Glutamatergic neuron (in vitro differentiated cells): Measurements from ENCODE around the gene PDK2. TPM values are rescaled to one million over a fixed set of nuclear protein-coding genes. Genes with fewer than 3 reads are reported as not detected.

ENCODE experiments used
- DNase-seq: peaks from one replicate; pipeline ENCODE4 v3.0.0; 2022
- H3K27ac Mint-ChIP-seq: one replicate; pipeline ENCODE4 v1.8.0; 2020; ENCODE audit warnings: mild to moderate bottlenecking, mixed read lengths, inconsistent platforms; ENCODE audit not compliant: unreplicated experiment
- H3K27me3 Mint-ChIP-seq: one replicate; pipeline ENCODE4 v1.8.0; 2020; ENCODE audit warnings: mild to moderate bottlenecking, moderate library complexity, mixed read lengths, inconsistent platforms; ENCODE audit not compliant: unreplicated experiment
- H3K36me3 Mint-ChIP-seq: one replicate; pipeline ENCODE4 v1.8.0; 2020; ENCODE audit warnings: mild to moderate bottlenecking, mixed read lengths, inconsistent platforms; ENCODE audit not compliant: unreplicated experiment
- H3K4me1 Mint-ChIP-seq: one replicate; pipeline ENCODE4 v1.8.0; 2020; ENCODE audit warnings: mild to moderate bottlenecking, low read depth, mixed read lengths, inconsistent platforms; ENCODE audit not compliant: unreplicated experiment
- H3K4me3 Mint-ChIP-seq: one replicate; pipeline ENCODE4 v1.8.0; 2020; ENCODE audit warnings: mild to moderate bottlenecking, mixed read lengths, inconsistent platforms; ENCODE audit not compliant: unreplicated experiment
- H3K9me3 Mint-ChIP-seq: one replicate; pipeline ENCODE4 v1.8.0; 2020; ENCODE audit warnings: mild to moderate bottlenecking, moderate library complexity, mixed read lengths, inconsistent platforms; ENCODE audit not compliant: unreplicated experiment
- total RNA-seq: library from RNA; stranded (reverse); fragmentation: NEBNext Ultra II Directional; extraction: Animal tissue kit (Norgen Biotek cat#: 25700); gene quantifications from one replicate; pipeline ENCODE4 v1.2.1, GENCODE V29; 2021; ENCODE audit not compliant: unreplicated experiment
- TF ChIP-seq, protein P1 (sequence below): fragments of 200-600 bp; sonication (generic); IDR thresholded peaks from one replicate; pipeline ENCODE4 v1.5.0; 2021; ENCODE audit not compliant: partially characterized antibody, unreplicated experiment

The PDK2 gene
- total RNA-seq, 1 donor from 2014 or later, result 36.9 TPM

DNA sequence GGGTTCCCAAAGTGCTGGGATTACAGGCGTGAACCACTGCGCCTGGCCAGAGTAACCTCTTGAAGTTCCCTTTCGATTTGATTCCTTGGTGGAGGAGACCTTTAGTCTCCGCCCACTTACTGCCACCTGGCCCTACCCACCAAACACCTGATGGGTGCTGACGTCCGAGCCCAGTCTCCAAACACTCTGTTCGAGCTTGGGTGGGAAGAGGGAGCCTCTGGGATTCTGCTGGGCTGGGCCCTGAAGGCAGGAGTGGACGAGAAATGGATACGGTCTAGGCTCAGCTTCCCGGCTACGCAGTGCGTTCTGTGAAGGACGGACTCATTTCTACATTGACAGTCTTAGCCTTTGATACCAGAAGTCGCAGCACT lies 40.1 kb upstream of the PDK2 start:
- Mint-ChIP-seq H3K27ac (peak overlapping the region; percentile 78), H3K4me3 (peak overlapping the region; percentile 88), H3K9me3 (peaks cover 5% of the 10 kb centered on the region), H3K4me1 (peaks cover 33% of the 10 kb centered on the region), H3K36me3 (no peaks in the 10 kb centered on the region), H3K27me3 (peaks cover 18% of the 10 kb centered on the region)
- TF ChIP-seq, protein P1, sequence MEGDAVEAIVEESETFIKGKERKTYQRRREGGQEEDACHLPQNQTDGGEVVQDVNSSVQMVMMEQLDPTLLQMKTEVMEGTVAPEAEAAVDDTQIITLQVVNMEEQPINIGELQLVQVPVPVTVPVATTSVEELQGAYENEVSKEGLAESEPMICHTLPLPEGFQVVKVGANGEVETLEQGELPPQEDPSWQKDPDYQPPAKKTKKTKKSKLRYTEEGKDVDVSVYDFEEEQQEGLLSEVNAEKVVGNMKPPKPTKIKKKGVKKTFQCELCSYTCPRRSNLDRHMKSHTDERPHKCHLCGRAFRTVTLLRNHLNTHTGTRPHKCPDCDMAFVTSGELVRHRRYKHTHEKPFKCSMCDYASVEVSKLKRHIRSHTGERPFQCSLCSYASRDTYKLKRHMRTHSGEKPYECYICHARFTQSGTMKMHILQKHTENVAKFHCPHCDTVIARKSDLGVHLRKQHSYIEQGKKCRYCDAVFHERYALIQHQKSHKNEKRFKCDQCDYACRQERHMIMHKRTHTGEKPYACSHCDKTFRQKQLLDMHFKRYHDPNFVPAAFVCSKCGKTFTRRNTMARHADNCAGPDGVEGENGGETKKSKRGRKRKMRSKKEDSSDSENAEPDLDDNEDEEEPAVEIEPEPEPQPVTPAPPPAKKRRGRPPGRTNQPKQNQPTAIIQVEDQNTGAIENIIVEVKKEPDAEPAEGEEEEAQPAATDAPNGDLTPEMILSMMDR, result no peak
- no peak for DNase-seq

DNA sequence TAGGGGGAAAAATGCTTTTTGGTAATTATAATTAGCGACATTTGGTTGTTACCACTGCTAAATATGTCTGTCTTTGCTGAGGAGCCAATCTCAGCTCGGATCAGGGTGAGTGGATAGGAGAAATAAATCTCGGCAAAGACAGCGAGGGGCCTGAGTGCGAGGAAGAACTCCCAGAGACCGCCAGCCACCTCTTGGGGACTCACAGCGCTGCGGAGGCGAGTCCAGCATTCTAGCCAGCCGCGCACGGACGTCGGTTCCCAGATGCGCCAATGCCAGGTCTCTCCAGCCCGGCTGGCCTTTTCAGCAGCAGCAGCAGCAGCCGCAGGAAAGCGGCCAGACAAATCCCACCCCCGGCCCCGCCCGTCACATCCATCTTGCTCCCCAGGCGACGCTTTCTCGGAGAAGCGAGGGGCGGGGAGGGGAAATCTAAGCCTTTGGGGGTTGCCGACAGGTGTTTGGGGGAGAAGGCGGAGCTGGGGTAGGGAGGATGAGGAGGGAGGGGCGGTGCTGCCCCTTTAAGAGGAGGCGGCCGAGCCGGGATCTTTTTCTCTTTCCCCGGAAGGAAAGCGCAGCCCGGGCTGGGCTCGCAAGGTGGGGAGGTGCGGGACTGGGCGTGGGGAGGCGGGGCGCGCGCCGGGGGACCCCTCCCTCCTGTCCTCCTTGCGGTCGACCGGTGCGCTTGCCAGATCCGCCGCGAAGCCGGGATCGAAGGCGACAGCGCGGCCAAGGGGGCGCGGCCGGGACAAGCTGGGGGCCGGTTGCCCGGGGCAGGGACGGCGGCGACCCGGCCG lies 39.5 kb upstream of the PDK2 start, which contains the start of gene ITGA3:
ITGA3 (plus strand) TSS at position 685 of the 791 bp plus-strand sequence. CDS start 330 bp downstream, outside the sequence.
- peaks cover 5% of the 10 kb centered on the region for H3K9me3 Mint-ChIP-seq
- H3K27me3 Mint-ChIP-seq, result peaks cover 18% of the 10 kb centered on the region
- DNase-seq, result peak; percentile 83
- H3K4me3 Mint-ChIP-seq, result peak within 1 kb of the TSS; percentile 88
- peaks cover 33% of the 10 kb centered on the region for H3K4me1 Mint-ChIP-seq
- peak within 1 kb of the TSS; percentile 78 for H3K27ac Mint-ChIP-seq
- TF ChIP-seq, protein P1, result no peak
- no peaks in the 10 kb centered on the region for H3K36me3 Mint-ChIP-seq

DNA sequence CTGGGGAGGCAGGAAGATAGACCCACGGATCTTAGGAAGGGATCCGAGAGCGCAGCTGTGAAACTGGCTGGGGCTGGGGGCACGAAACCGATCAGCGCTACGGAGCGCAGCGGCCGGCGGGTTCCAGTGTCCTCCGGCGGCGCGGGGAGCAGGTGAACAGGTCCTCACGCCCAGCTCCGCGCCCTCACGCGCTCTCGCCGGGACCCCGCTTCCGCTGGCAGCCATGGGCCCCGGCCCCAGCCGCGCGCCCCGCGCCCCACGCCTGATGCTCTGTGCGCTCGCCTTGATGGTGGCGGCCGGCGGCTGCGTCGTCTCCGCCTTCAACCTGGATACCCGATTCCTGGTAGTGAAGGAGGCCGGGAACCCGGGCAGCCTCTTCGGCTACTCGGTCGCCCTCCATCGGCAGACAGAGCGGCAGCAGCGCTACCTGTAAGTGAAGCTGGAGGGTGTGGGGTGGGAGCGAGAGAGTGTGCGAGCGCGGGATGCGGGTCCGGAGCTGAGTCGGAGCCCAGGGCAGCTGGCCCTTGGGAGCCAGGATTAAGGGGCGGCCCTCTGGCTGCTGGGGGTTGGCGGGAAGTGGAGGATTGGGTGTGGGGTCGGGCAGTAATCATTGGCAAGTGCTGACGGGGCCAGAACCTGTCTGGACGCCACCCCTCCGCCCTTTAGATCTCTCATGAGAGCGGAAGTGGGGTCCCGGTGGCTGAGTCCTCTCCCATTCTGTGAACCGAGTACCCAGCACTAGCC lies 38.8 kb upstream of the PDK2 start:
- peak; percentile 85 for DNase-seq
- H3K4me1 Mint-ChIP-seq, result peaks cover 33% of the 10 kb centered on the region
- TF ChIP-seq, protein P1, result no peak
- H3K4me3 Mint-ChIP-seq, result peak overlapping the region; percentile 79
- H3K27ac Mint-ChIP-seq, result no peak overlapping the region
- no peaks in the 10 kb centered on the region for H3K36me3 Mint-ChIP-seq
- H3K27me3 Mint-ChIP-seq, result peaks cover 18% of the 10 kb centered on the region
- peaks cover 5% of the 10 kb centered on the region for H3K9me3 Mint-ChIP-seq

DNA sequence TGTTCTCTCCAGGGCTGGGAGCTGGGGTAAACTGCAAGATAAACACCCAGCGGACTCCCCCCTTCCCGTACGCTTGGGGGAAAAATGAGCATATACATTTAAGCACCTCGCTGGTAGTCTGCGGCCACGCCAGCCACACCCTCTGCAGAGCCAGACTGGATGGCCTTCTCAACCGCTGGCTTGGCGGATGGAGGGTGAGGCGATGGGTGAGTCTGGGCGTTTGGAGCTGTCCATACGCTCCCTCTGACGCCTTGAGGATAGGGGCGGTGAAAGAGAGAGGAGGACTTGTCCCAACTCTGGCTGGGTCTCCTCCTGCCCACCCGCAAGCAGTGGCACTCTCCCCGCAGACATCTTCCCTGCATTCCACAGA lies 38.2 kb upstream of the PDK2 start:
- Mint-ChIP-seq H3K4me1 (peaks cover 31% of the 10 kb centered on the region), H3K27me3 (peaks cover 18% of the 10 kb centered on the region), H3K4me3 (peak overlapping the region; percentile 79)

More for the DNA sequence above, 38.2 kb upstream of the PDK2 start:
- TF ChIP-seq, protein P1, result no peak
- H3K9me3 Mint-ChIP-seq, result peaks cover 3% of the 10 kb centered on the region
- H3K36me3 Mint-ChIP-seq, result no peaks in the 10 kb centered on the region
- no peak for DNase-seq
- H3K27ac Mint-ChIP-seq, result no peak overlapping the region
